ENCODE data around the gene BRS3.

BRS3 gene

DNA sequence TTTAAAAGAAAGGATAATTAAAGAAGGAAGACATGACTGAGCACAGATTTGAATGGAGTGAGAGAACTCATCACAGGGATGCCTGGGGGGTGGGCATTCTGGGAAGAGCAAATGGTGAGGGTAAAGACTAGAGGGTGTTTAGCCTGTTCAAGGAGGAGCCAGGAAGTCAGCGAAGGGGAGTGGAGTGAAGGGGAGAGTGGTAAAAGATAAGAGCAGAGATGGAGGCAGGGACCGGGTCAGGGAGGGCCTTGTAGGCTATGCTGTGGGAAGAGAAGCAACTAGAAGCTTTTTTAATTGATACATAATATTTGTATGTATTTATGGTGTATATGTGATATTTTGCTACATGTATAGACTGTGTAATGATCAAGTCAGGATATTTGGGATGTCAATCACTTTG lies 42.0 kb downstream of the BRS3 start:
- TF ChIP-seq, protein P1, sequence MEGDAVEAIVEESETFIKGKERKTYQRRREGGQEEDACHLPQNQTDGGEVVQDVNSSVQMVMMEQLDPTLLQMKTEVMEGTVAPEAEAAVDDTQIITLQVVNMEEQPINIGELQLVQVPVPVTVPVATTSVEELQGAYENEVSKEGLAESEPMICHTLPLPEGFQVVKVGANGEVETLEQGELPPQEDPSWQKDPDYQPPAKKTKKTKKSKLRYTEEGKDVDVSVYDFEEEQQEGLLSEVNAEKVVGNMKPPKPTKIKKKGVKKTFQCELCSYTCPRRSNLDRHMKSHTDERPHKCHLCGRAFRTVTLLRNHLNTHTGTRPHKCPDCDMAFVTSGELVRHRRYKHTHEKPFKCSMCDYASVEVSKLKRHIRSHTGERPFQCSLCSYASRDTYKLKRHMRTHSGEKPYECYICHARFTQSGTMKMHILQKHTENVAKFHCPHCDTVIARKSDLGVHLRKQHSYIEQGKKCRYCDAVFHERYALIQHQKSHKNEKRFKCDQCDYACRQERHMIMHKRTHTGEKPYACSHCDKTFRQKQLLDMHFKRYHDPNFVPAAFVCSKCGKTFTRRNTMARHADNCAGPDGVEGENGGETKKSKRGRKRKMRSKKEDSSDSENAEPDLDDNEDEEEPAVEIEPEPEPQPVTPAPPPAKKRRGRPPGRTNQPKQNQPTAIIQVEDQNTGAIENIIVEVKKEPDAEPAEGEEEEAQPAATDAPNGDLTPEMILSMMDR (IDR thresholded peaks at IDR 0.05), result no peak

DNA sequence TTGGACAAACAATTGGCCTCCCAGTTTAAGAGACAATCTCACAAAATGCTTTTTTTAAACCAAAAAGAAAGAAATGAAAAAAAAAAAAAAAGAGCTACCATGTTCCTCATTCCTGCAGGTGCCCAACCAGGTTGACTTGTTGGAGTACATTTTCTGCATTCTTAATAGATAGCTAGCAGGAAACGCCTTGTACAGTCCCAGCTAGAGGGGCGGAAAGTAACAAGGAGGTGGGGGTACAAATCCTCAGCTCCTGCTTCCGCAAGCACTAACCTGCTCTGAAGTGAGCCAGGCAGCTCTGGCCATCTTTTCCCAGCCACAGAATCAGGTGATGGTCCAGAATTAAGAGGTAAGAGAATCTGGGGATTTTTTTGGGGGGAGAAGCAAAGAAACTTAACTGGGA lies 44.2 kb downstream of the BRS3 start, which contains the start of gene VGLL1:
TSS of gene VGLL1 (plus strand) at position 265 of the 400 bp plus-strand sequence. CDS start 3,806 bp downstream, outside the sequence.
- TF ChIP-seq, protein P1 (IDR thresholded peaks at IDR 0.05), result no peak

DNA sequence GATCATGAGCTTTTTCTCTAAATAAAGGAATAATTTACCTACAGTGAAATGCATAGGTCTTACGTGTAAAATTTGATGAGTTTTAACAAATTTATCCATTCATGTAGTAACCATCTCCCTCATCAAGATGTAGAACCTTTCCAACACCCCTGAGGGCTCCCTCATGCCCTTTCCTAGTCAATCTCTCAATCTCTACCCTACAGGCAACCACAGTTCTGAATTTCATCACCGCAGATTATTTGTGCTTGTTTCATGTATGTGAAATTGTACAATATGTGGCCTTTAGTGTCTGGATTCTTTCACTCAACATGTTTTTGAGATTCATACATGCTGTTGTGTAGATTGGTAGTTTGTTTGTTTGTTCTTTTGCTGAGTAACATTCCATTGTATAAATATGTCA lies 46.4 kb downstream of the BRS3 start:
- TF ChIP-seq, protein P1 (IDR thresholded peaks at IDR 0.05), result no peak

DNA sequence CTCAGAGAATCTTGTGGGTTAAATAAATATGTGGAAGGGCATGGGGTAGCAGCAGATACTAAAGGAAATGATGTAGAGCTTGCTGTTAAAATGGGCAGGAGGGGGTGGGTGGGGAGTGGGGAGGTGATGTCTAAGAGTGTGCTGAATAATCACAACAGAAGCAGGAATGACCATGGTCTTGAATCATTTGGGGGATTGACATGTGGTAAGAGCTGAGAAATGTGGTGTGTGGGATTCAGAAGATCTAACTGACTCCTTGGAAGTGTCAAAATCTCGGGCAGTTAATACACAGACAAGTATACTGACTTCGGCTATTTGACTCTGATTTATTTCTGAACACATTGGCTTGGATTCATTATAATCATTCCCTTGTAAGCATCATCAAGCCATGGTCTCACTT lies 51.1 kb downstream of the BRS3 start:
- TF ChIP-seq, protein P1 (IDR thresholded peaks at IDR 0.05), result no peak

DNA sequence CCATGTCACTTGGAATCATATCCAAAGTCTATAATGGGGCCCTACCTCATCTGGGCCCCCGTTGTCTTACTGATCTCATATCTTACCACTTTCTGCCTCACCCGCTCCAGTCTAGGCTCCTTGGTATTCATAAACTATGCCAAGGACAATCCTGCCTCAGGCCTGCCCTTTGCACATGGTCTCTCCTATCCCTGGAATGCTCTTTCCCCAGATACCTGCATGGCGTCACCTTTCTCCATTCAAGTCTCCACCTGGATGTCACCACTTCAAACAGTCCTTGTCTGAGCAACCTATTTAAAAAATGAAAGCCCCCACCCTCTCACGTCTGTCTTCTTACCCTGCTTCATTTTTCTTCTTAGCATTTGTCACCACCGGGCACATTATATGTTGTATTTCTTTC lies 52.5 kb downstream of the BRS3 start:
- TF ChIP-seq, protein P1 (IDR thresholded peaks at IDR 0.05), result no peak

DNA sequence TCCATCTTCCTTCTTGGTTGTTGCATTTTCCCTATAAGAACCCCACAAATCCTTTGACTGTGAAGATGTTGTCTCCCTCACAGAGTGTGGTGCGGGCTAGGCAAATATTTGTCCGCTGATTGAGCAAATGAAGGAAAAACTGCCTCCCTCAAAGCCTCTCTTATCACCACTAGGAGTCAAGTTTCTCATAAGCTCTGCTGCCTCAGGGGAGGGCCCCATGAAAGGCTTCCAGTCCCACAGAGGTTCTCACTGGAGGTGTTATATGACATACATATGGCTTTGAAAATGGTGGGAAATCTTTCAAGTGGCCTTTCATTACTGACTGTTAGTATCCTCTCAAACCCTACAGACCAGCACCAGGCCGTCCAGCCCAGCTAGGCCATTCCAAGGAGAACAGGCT lies 53.5 kb downstream of the BRS3 start:
- TF ChIP-seq, protein P1 (IDR thresholded peaks at IDR 0.05), result no peak

DNA sequence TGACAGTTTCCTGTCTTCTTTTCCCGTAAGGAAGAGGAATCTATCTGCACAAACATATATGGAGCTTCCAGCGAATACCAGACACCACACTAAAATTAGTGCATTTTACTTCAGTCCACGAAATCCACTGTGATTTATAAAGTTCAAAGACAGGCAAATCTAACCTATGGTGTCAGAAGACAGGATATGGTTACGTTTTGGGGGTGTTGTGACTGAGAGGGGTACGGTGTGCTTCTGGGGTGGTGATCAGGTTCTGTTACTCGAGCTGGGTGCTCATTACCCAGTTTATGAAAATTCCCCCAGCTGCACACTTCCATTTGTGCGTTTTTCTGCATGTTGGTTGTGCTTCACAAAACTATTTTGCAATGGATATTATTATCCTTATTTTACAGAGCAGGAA lies 54.5 kb downstream of the BRS3 start:
- TF ChIP-seq, protein P1 (IDR thresholded peaks at IDR 0.05), result no peak

Measured in LNCAP (cell line).